Kidney epithelial cell (primary cell): ENCODE data around the gene ARHGAP28. TPM values are rescaled to one million over a fixed set of nuclear protein-coding genes. Genes with fewer than 3 reads are reported as not detected.

Source experiments
- DNase-seq: peaks from one replicate; pipeline ENCODE4 v3.0.0-alpha.2; 2010; ENCODE audit warnings: low read depth
- H3K27me3 ChIP-seq: 2 replicates; pipeline ENCODE4 v1.6.0; 2011; ENCODE audit warnings: low read length; ENCODE audit not compliant: control insufficient read depth, insufficient read depth
- H3K36me3 ChIP-seq: 2 replicates; pipeline ENCODE4 v1.5.1; 2011; ENCODE audit warnings: low read length; ENCODE audit not compliant: control insufficient read depth, insufficient read depth
- H3K4me3 ChIP-seq: 2 replicates; pipeline ENCODE4 v1.5.1; 2011; ENCODE audit warnings: low read depth, mild to moderate bottlenecking, control low read depth, low read length
- CTCF ChIP-seq: IDR thresholded peaks from 2 replicates; pipeline ENCODE4 v1.5.1; 2011; ENCODE audit warnings: mild to moderate bottlenecking, moderate library complexity, low read length, control low read depth, inconsistent platforms; ENCODE audit not compliant: insufficient read depth, poor library complexity, severe bottlenecking
- total RNA-seq: library from RNA; depleted of rRNA; stranded (reverse); fragments of >200 nt; gene quantifications from 2 replicates; pipeline ENCODE4 v1.2.3, GENCODE V29; 2015

Gene ARHGAP28
- total RNA-seq, 1 donor from 2014 or later: 4.6 TPM

GRCh38 chr18:6960656-6961055 is 231.1 kb downstream of the ARHGAP28 start:
- no peak for TF ChIP-seq CTCF
- H3K36me3 ChIP-seq: peaks cover 1% of the 10 kb centered on the region
- no peaks in the 10 kb centered on the region for H3K27me3 ChIP-seq
- no peak overlapping the region for H3K4me3 ChIP-seq
- DNase-seq: peak; percentile 45

- Histone ChIP-seq H3K36me3 (peaks cover 1% of the 10 kb centered on the region), H3K27me3 (no peaks in the 10 kb centered on the region), H3K4me3 (no peak overlapping the region)
- no peak for DNase-seq
- no peak for TF ChIP-seq CTCF
These were observed 231.8 kb downstream of the ARHGAP28 start for GRCh38 chr18:6961331-6961730.

- no peak for TF ChIP-seq CTCF
- H3K36me3 ChIP-seq: peaks cover 1% of the 10 kb centered on the region
- H3K27me3 ChIP-seq: no peaks in the 10 kb centered on the region
- no peak overlapping the region for H3K4me3 ChIP-seq
- no peak for DNase-seq
These were observed 233.3 kb downstream of the ARHGAP28 start for GRCh38 chr18:6962571-6963451.

- peak; percentile 12 for DNase-seq
- TF ChIP-seq CTCF: no peak
- Histone ChIP-seq H3K36me3 (peaks cover 1% of the 10 kb centered on the region), H3K27me3 (no peaks in the 10 kb centered on the region), H3K4me3 (no peak overlapping the region)
These were observed 234.1 kb downstream of the ARHGAP28 start for GRCh38 chr18:6963452-6964097.
